Measurements from ENCODE around the gene ATP2A2.
"Not testable (repeated sequence)": the region's sequence is repeated elsewhere in the genome, so short reads cannot be mapped to it uniquely, and the experiment has no call there.

The ATP2A2 gene

GRCh38 chr12:110371408-110372055 is 90.5 kb downstream of the ATP2A2 start:
- DNase-seq, result peak; percentile 35

GRCh38 chr12:110372056-110372425 is 91.0 kb downstream of the ATP2A2 start:
- no peak for DNase-seq

GRCh38 chr12:110373025-110373424 is 92.0 kb downstream of the ATP2A2 start:
- no peak for DNase-seq

- no peak for DNase-seq
Measured at GRCh38 chr12:110373425-110373824, 92.4 kb downstream of the ATP2A2 start.

- no peak for DNase-seq
Measured at GRCh38 chr12:110373962-110374611, 93.0 kb downstream of the ATP2A2 start.

- not testable (repeated sequence) for DNase-seq
Measured at GRCh38 chr12:110378131-110378790, 97.2 kb downstream of the ATP2A2 start.

GRCh38 chr12:110379197-110379596 is 98.2 kb downstream of the ATP2A2 start:
- DNase-seq, result no peak

- DNase-seq, result no peak
Measured at GRCh38 chr12:110379631-110380030, 98.6 kb downstream of the ATP2A2 start.

GRCh38 chr12:110382683-110383082 is 101.6 kb downstream of the ATP2A2 start:
- no peak for DNase-seq
